GM12891 (cell line): ENCODE results near the gene CCDC196. TPM values are rescaled to one million over a fixed set of nuclear protein-coding genes. Genes with fewer than 3 reads are reported as not detected.

Experiments
- DNase-seq: peaks from one replicate; pipeline ENCODE4 v3.0.0; 2011; ENCODE audit warnings: low spot score; ENCODE audit not compliant: insufficient read length
- FAIRE-seq: peaks from 2 replicates; lab custom pipeline; 2011; peaks lifted over from hg19 to GRCh38; lab: Jason Lieb, UNC
- PAX5 ChIP-seq: IDR thresholded peaks from 2 replicates; pipeline ENCODE4 v1.6.1; 2011; ENCODE audit warnings: low read length, moderate library complexity, mild to moderate bottlenecking; ENCODE audit not compliant: insufficient read depth, severe bottlenecking
- POLR2A ChIP-seq: IDR thresholded peaks from 2 replicates; pipeline ENCODE4 v1.6.1; 2011; ENCODE audit warnings: low read depth, low read length, control low read depth
- POLR2AphosphoS5 ChIP-seq: IDR thresholded peaks from 2 replicates; pipeline ENCODE4 v1.6.1; 2011; ENCODE audit warnings: low read depth, low read length, control low read depth
- POU2F2 ChIP-seq: IDR thresholded peaks from 2 replicates; pipeline ENCODE4 v1.6.1; 2011; ENCODE audit warnings: low read depth, mild to moderate bottlenecking, control low read depth, low read length, moderate library complexity
- SPI1 ChIP-seq: IDR thresholded peaks from 2 replicates; pipeline ENCODE4 v1.6.1; 2011; ENCODE audit warnings: low read depth, low read length, control low read depth
- TAF1 ChIP-seq: IDR thresholded peaks from 2 replicates; pipeline ENCODE4 v1.6.1; 2011; ENCODE audit warnings: low read depth, low read length, control low read depth
- polyA plus RNA-seq: library from polyadenylated mRNA; unstranded; fragments of >200 nt; gene quantifications from one replicate; pipeline ENCODE4 v1.2.1, GENCODE V29; 2012; ENCODE audit warnings: low read depth, missing spikeins, inconsistent platforms; ENCODE audit not compliant: missing spikeins

Gene CCDC196, protein sequence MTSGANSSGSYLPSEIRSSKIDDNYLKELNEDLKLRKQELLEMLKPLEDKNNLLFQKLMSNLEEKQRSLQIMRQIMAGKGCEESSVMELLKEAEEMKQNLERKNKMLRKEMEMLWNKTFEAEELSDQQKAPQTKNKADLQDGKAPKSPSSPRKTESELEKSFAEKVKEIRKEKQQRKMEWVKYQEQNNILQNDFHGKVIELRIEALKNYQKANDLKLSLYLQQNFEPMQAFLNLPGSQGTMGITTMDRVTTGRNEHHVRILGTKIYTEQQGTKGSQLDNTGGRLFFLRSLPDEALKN
- 0.12 TPM for polyA plus RNA-seq

DNA sequence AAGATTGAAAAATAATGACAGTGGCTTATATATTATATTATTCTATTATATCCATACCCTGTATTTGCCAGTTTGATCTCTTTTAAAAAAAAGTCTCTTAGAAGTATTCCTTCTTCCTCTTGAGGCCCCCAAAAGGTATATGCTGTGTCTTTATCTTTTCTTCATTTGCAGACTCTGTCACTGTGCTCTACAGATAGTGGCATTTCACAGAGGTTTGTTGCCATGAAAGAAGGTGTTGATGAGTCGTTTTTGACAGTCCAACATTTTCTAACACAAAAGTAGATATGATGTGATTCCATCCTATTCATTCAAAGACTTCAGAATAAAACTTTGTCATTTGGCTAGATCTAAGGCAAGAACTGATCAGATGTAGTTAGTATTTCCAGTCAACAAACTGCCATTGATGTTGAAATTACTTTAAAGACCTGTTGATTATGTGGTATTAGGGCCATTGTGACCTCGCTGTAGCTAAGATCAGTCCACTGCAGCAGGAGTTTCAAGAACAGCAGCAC is at the start of gene CCDC196:
Gene CCDC196, plus strand, starts transcription at position 462 of the 512 bp plus-strand sequence. CDS start 132 bp downstream, outside the sequence.
- no peak for DNase-seq
- FAIRE-seq, result no peak
- TF ChIP-seq POLR2AphosphoS5 (no peak), POU2F2 (no peak), POLR2A (no peak)

DNA sequence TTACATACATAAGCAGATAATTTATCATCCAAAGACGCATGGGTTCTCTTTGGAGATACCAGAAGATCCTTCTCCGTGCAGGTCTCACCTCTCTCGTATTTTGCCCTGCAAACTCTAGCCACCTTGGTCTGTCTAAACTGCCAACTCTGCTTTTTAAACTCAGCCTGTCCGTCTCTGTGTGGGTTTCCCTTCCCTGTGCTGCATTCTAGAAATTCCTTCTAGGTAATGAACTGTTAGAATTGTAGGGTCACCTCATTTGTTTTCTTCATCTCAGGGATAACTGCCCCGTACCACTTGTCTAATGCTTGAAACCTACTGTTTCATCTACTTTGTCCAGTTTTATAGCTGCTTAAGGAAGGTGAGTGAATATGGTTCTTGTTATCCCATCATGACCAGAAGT is 45.4 kb upstream of the CCDC196 start:
- no peak for FAIRE-seq
- no peak for TF ChIP-seq TAF1
- no peak for TF ChIP-seq POLR2AphosphoS5
- TF ChIP-seq PAX5, result no peak
- no peak for TF ChIP-seq POLR2A
- TF ChIP-seq SPI1, result no peak
- TF ChIP-seq POU2F2, result no peak

DNA sequence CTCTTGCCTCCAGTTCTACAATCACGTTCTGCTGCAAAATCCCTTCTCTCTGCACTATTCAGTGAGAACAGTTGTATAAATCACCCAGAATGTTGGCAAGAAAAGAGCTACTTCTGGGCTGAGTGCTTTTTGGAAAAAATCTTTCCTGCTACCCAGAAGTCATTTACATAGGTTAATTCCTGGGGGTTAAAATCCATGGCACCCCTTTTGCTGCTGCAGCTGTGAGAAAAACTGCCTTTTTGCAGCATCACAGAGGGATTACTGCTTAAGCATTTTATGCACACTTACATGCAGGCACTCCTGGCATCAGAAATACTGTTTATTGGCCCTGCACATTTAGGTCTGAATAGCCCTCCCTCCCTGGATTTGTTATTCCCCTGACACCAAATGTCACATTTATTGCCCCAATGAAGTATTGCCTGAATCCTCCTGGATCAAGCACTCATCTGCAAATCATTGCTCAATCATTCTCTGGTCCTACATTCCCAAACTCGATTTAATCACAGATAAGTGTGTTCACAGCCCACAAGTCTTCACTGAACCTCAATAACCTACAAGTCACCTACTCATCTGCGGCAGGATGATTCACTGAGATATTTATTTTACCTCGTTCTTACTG is 43.1 kb upstream of the CCDC196 start:
- TF ChIP-seq SPI1, result no peak
- TF ChIP-seq POU2F2, result no peak
- no peak for TF ChIP-seq POLR2AphosphoS5
- no peak for TF ChIP-seq PAX5
- no peak for TF ChIP-seq POLR2A
- no peak for TF ChIP-seq TAF1
- DNase-seq, result no peak
- FAIRE-seq, result no peak

More for the DNA sequence above, 45.4 kb upstream of the CCDC196 start:
- DNase-seq, result no peak

DNA sequence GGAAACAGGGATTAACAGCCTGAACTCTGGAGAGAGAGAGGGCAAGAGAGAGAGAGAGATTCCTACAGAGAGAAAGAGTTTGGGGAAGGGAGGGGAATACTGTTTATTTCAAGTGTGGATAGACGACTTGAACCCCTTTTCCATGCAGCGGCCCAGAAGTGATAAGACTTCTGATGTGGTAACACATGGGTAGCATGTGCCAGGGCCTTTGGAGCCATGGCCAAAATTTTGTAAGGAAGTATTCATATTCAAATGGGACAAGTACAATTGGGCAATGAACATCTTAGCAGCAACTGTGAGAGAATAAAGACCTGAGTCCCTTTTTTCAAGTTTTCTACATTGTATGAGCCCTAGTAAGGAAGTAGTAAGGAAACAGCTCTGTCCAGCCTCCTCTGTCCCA is 42.4 kb upstream of the CCDC196 start:
- no peak for DNase-seq
- FAIRE-seq, result no peak
- TF ChIP-seq SPI1 (no peak), POLR2AphosphoS5 (no peak), PAX5 (no peak), POU2F2 (no peak), POLR2A (no peak), TAF1 (no peak)

DNA sequence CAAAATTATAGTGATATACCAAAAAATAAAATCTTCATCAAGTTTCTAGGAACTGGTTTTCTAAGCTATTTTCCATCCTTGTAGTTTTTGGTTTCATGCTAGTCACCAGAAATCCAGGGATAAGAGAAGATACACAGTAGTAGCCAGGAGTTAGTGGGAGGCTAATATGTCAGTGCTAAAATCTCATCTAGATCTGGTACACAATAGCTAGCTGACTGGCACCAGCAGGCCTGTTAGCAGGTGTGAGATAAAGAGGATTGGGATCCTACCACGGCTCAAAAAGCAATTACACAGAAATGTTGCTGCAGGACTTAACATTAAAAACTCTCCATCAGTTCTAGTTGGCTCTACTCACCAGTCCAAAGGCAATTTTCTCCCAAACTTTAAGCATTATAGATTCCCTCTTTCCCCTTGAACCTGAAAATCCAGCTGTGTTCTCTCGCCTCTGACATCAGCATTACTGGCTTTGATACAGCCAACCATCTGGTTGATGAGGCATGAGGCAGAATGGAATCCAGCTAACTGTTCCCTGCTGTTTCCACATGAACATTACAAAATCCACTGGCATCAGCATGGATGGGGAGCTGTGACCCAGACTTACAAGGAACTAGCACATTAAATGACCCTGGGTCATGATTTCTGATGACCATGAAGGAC is 41.8 kb upstream of the CCDC196 start:
- no peak for FAIRE-seq
- TF ChIP-seq PAX5, result no peak
- TF ChIP-seq POLR2A, result no peak
- DNase-seq, result no peak

DNA sequence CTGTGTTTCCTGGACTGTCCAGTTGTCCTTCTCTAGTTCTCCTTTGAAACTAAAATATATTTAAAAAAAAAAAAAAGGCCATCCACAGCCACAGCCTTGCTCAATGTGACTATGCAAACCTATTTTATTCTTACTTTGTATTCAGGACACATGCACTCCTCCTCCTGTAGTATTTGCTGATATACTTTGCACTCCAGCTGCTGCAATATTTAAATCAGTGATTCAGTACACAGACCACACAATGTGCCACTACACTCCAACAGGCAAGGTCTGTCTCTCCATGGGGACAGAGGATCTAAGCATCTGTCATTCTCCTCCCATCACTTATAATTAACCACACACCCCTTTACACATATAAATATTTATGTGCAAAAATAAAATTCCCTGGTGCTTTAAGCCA is 40.2 kb upstream of the CCDC196 start:
- DNase-seq (no peak), FAIRE-seq (no peak)
- TF ChIP-seq PAX5 (no peak), SPI1 (no peak), TAF1 (no peak), POLR2A (no peak)

DNA sequence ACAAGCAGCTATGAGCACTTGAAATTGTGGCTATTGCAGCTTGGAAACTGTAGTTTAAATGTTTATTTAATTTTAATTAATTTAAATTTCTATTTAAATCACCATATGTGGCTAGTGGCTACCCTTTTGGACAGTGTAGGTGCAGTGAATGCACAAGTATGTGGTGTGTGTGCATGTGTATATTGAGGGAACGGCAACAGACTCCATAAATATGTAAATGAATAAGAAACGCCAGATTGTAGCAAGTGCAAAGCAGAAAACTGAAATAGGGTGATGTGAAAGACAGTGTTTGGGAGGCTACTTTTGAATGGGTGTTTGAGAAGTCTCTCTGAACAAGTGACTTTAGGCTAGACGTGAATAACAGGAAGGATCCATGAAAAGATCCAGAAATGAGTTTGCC is 32.7 kb upstream of the CCDC196 start:
- DNase-seq (no peak), FAIRE-seq (no peak)
- TF ChIP-seq POU2F2 (no peak), TAF1 (no peak), POLR2A (no peak), POLR2AphosphoS5 (no peak), PAX5 (no peak), SPI1 (no peak)

DNA sequence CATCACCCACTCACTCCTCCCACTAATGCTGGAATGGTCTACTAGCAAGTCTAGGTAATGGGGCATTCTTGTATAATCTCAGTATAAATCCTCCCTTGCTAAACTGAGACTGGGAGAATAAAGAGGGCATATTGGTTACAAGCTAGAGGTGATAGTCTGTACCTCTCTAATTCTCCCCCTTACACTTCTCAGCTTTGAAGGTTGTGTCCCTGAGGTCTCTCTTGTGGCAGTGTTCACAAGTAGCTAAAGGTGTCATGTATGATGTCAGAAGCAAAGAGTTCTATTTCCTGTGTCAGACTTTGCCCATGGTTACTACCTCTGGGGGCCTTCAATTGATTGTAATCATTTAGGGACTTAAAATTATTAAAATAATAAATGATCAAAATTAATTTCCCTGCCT is 26.6 kb upstream of the CCDC196 start:
- DNase-seq, result no peak
- no peak for TF ChIP-seq POLR2AphosphoS5
- TF ChIP-seq SPI1, result no peak
- no peak for TF ChIP-seq PAX5
- TF ChIP-seq POLR2A, result no peak
- no peak for TF ChIP-seq POU2F2
- no peak for TF ChIP-seq TAF1
- no peak for FAIRE-seq

DNA sequence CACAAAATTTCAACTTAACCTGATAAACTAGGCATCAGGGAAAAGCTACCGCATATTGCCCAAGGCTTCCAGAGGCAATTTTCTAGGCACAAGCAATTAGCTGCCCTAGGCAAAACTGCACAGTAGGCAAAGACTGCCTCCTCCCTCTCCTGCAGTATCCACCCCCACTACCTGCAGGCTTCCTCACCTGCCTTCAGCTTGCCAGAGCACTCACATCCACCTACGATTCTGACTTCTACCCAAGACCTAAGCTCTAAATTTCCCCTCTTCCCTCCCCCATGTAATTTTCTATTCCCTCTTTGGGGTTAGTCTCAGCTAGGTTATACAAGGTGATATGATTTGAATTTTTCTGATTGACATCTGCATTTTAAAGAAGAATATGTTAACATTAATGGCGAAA is 21.9 kb upstream of the CCDC196 start:
- FAIRE-seq, result no peak
- TF ChIP-seq TAF1, result no peak
- TF ChIP-seq POLR2AphosphoS5, result no peak
- TF ChIP-seq POU2F2, result no peak
- TF ChIP-seq SPI1, result no peak
- TF ChIP-seq POLR2A, result no peak
- TF ChIP-seq PAX5, result no peak
- DNase-seq, result no peak
